Kidney capillary endothelial cell (primary cell): ENCODE data around the gene TMEM134.

Experiments
- DNase-seq: peaks from one replicate; pipeline ENCODE4 v3.0.0-alpha.2; 2018; ENCODE audit warnings: low spot score

TMEM134 gene

GRCh38 chr11:67422891-67423290, 46.2 kb downstream of the TMEM134 start:
- no peak for DNase-seq

GRCh38 chr11:67421430-67422031, 47.5 kb downstream of the TMEM134 start:
- DNase-seq = no peak

GRCh38 chr11:67420646-67421429, 48.2 kb downstream of the TMEM134 start:
- peak; percentile 84 for DNase-seq

GRCh38 chr11:67420147-67420645, 48.9 kb downstream of the TMEM134 start:
- no peak for DNase-seq

GRCh38 chr11:67419325-67420049, 49.6 kb downstream of the TMEM134 start:
- DNase-seq = no peak

GRCh38 chr11:67418476-67419281, 50.4 kb downstream of the TMEM134 start:
- DNase-seq = no peak

GRCh38 chr11:67417425-67417824, 51.6 kb downstream of the TMEM134 start:
- DNase-seq = no peak

- DNase-seq = no peak
These were observed 52.4 kb downstream of the TMEM134 start for GRCh38 chr11:67416416-67417335.

- no peak for DNase-seq
These were observed 53.3 kb downstream of the TMEM134 start, which contains the start of gene CARNS1 for GRCh38 chr11:67415501-67416304. CARNS1 (plus strand) TSS chr11:67415678; CDS start chr11:67416200, 522 bp downstream.

GRCh38 chr11:67413266-67413849, 55.7 kb downstream of the TMEM134 start:
- DNase-seq = no peak

GRCh38 chr11:67412495-67413179, 56.4 kb downstream of the TMEM134 start:
- DNase-seq = no peak

- no peak for DNase-seq
These were observed 57.3 kb downstream of the TMEM134 start for GRCh38 chr11:67411785-67412152.
